ENCODE measurements around the gene ICOS. TPM values are rescaled to one million over a fixed set of nuclear protein-coding genes. Genes with fewer than 3 reads are reported as not detected.
"Not testable (repeated sequence)": the region's sequence is repeated elsewhere in the genome, so short reads cannot be mapped to it uniquely, and the experiment has no call there.

ICOS gene
- total RNA-seq, 1 donor from 2014 or later, result 0.49 TPM

DNA sequence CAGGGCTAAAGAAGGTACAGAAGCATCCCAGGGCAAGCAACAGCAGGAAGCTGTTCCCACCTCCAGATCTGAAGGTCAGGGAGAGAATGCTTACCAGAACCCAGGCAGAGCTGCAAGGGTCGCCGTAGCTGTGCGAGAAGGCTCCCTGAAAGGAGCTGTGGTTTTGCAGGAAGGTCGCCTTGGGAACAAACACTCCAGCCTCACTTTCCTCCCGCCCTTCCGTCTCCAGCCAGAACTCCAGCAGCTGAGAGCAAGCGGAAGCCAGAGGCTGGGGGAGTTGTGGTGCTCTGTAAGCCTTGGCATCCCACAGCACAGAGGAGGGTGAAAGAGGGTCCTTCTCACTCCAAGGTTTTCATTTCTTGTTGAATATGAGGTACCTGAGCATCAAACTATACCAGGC, 18.3 kb upstream of the ICOS start:
- no peak for DNase-seq

GRCh38 chr2:203918839-203919238, 17.7 kb upstream of the ICOS start:
- no peak for DNase-seq

- no peak for DNase-seq
Measured at GRCh38 chr2:203925512-203926158, 10.9 kb upstream of the ICOS start.

- no peak for DNase-seq
Measured at GRCh38 chr2:203928849-203929248, 7.7 kb upstream of the ICOS start.

- not testable (repeated sequence) for DNase-seq
Measured at GRCh38 chr2:203931262-203931661, 5.3 kb upstream of the ICOS start.

GRCh38 chr2:203934041-203934492, 2.5 kb upstream of the ICOS start:
- DNase-seq, result no peak

- DNase-seq, result no peak
Measured at GRCh38 chr2:203934711-203935438, 1.7 kb upstream of the ICOS start.

DNA sequence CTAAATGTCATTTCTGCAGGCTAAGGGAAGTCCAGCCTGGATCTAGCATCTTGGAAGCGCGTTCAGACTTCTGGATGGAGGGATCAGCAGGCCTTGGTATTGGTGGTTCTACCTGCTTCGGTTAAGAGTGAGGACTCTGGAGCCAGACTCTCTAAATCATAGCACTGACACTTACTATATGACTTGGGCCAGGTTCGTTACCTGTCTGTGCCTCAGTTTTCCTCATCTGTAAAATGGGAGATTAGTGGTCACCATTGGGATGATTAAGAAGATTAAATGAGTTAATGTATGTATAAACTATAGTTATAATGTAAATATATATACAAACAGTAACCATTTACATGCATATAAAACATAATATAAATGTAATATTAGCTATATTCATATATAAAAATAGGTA, 995 bp upstream of the ICOS start:
- no peak for DNase-seq

- DNase-seq, result no peak
Measured at GRCh38 chr2:203936949-203937348, 386 bp downstream of the ICOS start.

GRCh38 chr2:203937788-203938187, 1.2 kb downstream of the ICOS start:
- DNase-seq, result no peak

GRCh38 chr2:203940039-203940438, 3.5 kb downstream of the ICOS start:
- DNase-seq, result no peak

DNA sequence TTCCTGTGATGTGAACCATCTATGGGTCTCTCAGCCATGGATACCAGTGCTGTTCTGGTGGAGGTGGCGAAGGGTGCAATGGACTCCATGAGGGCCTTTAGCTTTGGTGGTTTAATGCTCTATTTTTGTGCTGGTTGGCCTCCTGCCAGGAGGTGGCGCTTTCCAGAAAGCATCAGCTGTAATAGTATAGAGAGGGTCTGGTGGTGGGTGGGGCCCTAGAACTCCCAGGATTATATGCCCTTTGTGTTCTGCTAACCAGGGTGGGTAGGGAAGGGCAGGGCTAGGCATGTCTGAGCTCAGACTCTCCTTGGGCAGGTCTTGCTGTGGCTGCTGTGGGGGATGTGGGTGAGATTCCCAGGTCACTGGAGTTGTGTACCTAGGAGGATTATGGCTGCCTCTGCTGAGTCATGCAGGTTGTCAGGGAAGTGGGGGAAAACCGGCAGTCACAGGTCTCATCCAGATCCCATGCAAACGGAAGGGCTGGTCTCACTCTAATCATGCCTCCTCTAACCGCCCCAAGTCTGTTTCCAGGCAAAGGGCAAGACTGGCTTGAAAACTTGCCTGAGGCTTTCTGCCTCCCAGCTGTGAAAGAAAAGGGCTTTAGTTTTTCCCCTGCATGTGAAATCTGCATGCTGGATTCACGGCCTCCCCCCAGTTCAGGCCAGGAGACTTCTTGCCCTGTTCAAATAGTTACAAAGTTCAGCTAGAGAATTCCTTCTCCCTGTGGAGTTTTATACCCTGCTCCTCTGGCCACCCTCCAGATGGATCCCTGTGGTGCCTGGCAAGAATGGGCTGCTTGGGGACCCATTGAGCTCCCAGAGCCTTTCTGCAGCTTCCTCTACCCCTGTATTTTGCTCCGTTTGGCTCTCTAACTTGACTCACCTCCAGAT, 7.2 kb downstream of the ICOS start:
- not testable (repeated sequence) for DNase-seq

- no peak for DNase-seq
Measured at GRCh38 chr2:203948733-203949132, 12.2 kb downstream of the ICOS start.

GRCh38 chr2:203949228-203949627, 12.7 kb downstream of the ICOS start:
- DNase-seq, result no peak

GRCh38 chr2:203951366-203951902, 14.9 kb downstream of the ICOS start:
- DNase-seq, result no peak

GRCh38 chr2:203959265-203959664, 22.7 kb downstream of the ICOS start:
- DNase-seq, result no peak

DNA sequence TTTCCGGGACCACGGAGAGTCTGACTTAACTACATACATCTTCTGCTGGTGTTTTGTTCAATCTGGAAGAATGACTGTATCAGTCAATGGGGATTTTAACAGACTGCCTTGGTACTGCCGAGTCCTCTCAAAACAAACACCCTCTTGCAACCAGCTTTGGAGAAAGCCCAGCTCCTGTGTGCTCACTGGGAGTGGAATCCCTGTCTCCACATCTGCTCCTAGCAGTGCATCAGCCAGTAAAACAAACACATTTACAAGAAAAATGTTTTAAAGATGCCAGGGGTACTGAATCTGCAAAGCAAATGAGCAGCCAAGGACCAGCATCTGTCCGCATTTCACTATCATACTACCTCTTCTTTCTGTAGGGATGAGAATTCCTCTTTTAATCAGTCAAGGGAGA, 23.1 kb downstream of the ICOS start:
- DNase-seq, result no peak

DNA sequence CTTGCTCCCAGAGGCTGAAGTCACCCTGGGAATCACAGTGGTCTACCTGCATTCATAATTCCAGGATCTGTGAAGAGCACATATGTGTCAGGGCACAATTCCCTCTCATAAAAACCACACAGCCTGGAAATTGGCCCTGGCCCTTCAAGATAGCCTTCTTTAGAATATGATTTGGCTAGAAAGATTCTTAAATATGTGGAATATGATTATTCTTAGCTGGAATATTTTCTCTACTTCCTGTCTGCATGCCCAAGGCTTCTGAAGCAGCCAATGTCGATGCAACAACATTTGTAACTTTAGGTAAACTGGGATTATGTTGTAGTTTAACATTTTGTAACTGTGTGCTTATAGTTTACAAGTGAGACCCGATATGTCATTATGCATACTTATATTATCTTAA, 24.2 kb downstream of the ICOS start:
- no peak for DNase-seq

DNA sequence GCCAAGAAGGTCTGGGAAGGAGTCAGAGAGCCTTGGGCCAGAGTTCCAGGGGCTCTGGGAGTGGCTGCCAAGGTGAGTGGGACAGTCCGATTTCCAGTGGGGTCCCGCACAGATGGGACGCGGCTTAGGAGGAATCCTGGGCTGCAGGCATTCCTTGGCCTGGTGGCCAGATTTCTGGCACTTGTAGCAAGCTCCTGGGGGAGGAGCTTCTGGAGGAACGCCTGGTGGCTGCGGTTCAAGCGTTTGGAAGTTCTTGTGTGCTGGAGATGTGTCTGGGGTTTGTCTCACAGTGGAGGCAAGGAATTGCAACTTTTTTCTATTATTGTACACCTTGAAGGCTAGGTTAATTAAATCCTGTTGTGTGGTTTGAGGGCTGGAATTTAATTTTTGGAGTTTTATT, 28.6 kb downstream of the ICOS start:
- DNase-seq, result not testable (repeated sequence)

DNA sequence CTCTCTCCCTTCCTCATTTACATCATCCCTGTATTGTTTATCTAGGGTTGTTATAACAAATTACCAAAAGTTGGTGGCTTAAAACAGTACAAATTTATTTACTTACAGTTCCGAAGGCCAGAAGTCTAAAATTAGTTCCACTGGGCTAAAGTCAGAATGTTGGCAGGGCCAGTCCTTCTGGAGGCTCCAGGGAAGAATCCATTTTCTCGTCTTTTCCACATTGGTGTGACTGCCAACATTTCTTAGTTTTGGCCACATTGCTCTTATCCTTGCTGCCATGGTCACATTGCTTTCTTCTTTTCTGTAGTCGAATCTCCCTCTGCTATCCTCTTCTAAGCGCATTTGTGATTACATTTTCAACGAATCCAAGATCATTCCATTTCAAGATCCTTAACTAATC, 34.7 kb downstream of the ICOS start:
- no peak for DNase-seq

DNA sequence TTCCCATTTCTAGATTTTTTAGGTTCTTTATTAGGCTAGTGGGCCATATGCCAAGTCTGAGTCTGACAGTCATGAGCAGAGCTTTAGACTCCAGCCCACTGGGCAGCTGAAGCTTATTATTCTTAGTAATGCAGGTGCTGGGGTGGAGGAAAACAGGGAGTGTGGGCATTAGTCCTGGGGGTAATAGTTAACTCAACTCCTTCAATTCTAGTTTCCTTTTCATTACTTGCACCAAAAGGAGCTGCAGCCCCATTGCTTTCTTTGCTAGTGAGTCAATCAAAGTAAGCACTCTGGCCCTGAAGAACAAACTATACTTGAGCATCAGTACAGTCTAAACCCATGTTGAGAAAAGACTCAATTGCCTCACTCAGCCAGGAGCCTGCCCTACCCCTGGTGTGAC, 35.5 kb downstream of the ICOS start:
- no peak for DNase-seq

GRCh38 chr2:203973000-203973399, 36.4 kb downstream of the ICOS start:
- no peak for DNase-seq

DNA sequence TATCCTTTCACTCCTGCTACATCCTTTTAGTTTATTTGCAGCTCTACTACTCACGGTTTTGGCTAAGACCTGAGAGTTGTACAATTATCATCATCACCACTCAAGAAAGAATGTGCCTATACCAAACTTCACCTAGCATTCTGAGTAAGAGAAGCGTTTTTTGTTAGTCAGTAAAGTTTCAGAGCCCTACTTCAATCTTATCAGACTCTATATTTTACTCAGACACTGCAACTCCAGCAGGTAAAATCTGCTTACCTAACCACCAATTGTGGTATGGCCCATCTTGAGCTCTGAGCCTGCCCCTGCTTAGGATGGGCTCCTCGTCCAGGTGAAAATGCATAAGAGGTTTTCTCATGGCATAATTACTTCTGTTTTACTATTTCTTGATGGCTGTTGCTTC, 37.1 kb downstream of the ICOS start:
- no peak for DNase-seq

Data from skin of body (tissue), 2 donors.